Measurements from ENCODE around the gene LY6G6C. TPM values are rescaled to one million over a fixed set of nuclear protein-coding genes. Genes with fewer than 3 reads are reported as not detected.
A peak's percentile ranks its signal among the peaks of the same experiment; 100 is the strongest.

Gene LY6G6C
- total and polyA plus RNA-seq, 2 of the 13 experiments (the other 11 are each of a cell fraction or from before 2014, with no cell fraction given): 0.15 TPM; not detected in 1

DNA sequence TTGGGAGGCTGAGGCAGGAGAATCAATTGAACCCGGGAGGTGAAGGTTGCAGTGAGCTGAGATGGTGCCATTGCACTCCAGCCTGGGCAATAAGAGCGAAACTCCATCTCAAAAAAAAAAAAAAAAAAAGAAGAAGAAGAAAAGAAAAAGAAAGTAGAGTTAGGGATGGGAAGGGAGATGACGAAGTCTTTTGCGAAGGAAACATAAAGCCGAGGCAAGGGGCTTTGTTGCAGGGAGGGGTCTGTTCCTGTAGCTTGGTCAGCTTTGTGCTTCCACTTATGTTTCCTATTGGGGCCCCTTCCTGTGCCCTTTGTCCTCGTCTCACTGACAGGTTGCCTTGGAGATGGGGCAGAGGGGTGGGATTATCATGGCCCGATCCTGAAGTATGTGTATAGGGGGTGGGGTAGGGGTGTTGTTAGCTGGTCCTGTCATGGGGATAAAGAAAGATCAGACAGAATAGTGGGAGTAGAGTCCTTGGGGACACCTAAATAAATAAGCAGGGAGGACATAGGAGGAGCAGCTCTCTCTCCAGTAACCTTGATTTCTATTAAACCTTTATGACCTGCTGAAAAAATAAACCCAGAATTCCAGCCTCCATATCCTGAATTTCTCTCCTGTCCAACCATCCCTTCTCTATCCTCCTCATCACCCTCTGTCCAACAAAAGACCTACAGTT, 15.9 kb upstream of the LY6G6C start (continued):
- TF ChIP-seq ZNF281 (CRISPR knock-in tag; IDR thresholded peaks at IDR 0.05; ENCODE audit: borderline replicate concordance): peak; percentile 93
- no peak for TF ChIP-seq GABPA (IDR thresholded peaks at IDR 0.05; ENCODE audit: low read depth, low read length)
- peak; percentile 84 for TF ChIP-seq GABPA (CRISPR knock-in tag; IDR thresholded peaks at IDR 0.05; ENCODE audit: low read depth)
- TF ChIP-seq ETV6 (CRISPR knock-in tag; conservative IDR thresholded peaks at IDR 0.05): peak; percentile 73; the same call in 1 of the 2 replicates
- TF ChIP-seq ZNF329 (CRISPR knock-in tag; IDR thresholded peaks at IDR 0.05; ENCODE audit: low read depth): 0 out of 2 replicates have a peak, but pooled peaks have one; percentile 43
- TF ChIP-seq FOSL2 (CRISPR knock-in tag; IDR thresholded peaks at IDR 0.05): peak; percentile 60
- 0 out of 2 replicates have a peak, but pooled peaks have one; percentile 16 for TF ChIP-seq MXD3 (CRISPR knock-in tag; IDR thresholded peaks at IDR 0.05)
- no peak for TF ChIP-seq NR2F2 (IDR thresholded peaks at IDR 0.05; ENCODE audit: borderline replicate concordance, low read depth)
- TF ChIP-seq ZNF143 (CRISPR knock-in tag; IDR thresholded peaks at IDR 0.05): 0 out of 2 replicates have a peak, but pooled peaks have one; percentile 14
- TF ChIP-seq GATAD2A (CRISPR knock-in tag; IDR thresholded peaks at IDR 0.05): peak; percentile 77
- no peak for TF ChIP-seq ZNF292 (CRISPR knock-in tag; IDR thresholded peaks at IDR 0.05; ENCODE audit: borderline replicate concordance, low read depth)
- peak; percentile 71 for TF ChIP-seq TEAD3 (CRISPR knock-in tag; optimal IDR thresholded peaks at IDR 0.05; ENCODE audit: borderline replicate concordance)
- peak; percentile 70; the same call in 1 of the 2 replicates for TF ChIP-seq TCF7L2 (IDR thresholded peaks at IDR 0.05; ENCODE audit: low read depth, low read length)
- TF ChIP-seq ZSCAN29 (CRISPR knock-in tag; conservative IDR thresholded peaks at IDR 0.05): no peak
- TF ChIP-seq, protein P1, sequence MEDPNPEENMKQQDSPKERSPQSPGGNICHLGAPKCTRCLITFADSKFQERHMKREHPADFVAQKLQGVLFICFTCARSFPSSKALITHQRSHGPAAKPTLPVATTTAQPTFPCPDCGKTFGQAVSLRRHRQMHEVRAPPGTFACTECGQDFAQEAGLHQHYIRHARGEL (CRISPR knock-in tag; IDR thresholded peaks at IDR 0.05): no peak
- no peak for TF ChIP-seq SAFB2 (CRISPR knock-in tag; IDR thresholded peaks at IDR 0.05; ENCODE audit: borderline replicate concordance, low read depth)
- TF ChIP-seq THYN1 (CRISPR knock-in tag; IDR thresholded peaks at IDR 0.05; ENCODE audit: borderline replicate concordance, low read depth): no peak
- peak; percentile 91 for TF ChIP-seq HNRNPK (IDR thresholded peaks at IDR 0.05; ENCODE audit: low read depth, low read length, poor library complexity, severe bottlenecking)
- peak; percentile 90 for TF ChIP-seq CREM (IDR thresholded peaks at IDR 0.05)
- no peak for TF ChIP-seq CREM (CRISPR knock-in tag; IDR thresholded peaks at IDR 0.05)
- TF ChIP-seq SMAD9 (CRISPR knock-in tag; IDR thresholded peaks at IDR 0.05): no peak
- TF ChIP-seq, protein P2, sequence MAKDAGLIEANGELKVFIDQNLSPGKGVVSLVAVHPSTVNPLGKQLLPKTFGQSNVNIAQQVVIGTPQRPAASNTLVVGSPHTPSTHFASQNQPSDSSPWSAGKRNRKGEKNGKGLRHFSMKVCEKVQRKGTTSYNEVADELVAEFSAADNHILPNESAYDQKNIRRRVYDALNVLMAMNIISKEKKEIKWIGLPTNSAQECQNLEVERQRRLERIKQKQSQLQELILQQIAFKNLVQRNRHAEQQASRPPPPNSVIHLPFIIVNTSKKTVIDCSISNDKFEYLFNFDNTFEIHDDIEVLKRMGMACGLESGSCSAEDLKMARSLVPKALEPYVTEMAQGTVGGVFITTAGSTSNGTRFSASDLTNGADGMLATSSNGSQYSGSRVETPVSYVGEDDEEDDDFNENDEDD (CRISPR knock-in tag; IDR thresholded peaks at IDR 0.05; ENCODE audit: borderline replicate concordance): peak; percentile 42; the same call in 1 of the 2 replicates
- TF ChIP-seq, protein P3, sequence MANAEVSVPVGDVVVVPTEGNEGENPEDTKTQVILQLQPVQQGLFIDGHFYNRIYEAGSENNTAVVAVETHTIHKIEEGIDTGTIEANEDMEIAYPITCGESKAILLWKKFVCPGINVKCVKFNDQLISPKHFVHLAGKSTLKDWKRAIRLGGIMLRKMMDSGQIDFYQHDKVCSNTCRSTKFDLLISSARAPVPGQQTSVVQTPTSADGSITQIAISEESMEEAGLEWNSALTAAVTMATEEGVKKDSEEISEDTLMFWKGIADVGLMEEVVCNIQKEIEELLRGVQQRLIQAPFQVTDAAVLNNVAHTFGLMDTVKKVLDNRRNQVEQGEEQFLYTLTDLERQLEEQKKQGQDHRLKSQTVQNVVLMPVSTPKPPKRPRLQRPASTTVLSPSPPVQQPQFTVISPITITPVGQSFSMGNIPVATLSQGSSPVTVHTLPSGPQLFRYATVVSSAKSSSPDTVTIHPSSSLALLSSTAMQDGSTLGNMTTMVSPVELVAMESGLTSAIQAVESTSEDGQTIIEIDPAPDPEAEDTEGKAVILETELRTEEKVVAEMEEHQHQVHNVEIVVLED (CRISPR knock-in tag; IDR thresholded peaks at IDR 0.05; ENCODE audit: borderline replicate concordance): no peak
- no peak for TF ChIP-seq SNRNP70 (IDR thresholded peaks at IDR 0.05; ENCODE audit: low read depth, low read length)
- peak in 1 of 2 experiments; percentile 89; a peak in 2 of 4 replicates for TF ChIP-seq POLR2A (IDR thresholded peaks at IDR 0.05; ENCODE audit: insufficient read depth in 1 of 2, low read depth in 2 of 2, low read length in 2 of 2)

Measured in HepG2 (cell line).